ENCODE data around the gene RIPOR2.
A peak's percentile ranks its signal among the peaks of the same experiment; 100 is the strongest.

The RIPOR2 gene

DNA sequence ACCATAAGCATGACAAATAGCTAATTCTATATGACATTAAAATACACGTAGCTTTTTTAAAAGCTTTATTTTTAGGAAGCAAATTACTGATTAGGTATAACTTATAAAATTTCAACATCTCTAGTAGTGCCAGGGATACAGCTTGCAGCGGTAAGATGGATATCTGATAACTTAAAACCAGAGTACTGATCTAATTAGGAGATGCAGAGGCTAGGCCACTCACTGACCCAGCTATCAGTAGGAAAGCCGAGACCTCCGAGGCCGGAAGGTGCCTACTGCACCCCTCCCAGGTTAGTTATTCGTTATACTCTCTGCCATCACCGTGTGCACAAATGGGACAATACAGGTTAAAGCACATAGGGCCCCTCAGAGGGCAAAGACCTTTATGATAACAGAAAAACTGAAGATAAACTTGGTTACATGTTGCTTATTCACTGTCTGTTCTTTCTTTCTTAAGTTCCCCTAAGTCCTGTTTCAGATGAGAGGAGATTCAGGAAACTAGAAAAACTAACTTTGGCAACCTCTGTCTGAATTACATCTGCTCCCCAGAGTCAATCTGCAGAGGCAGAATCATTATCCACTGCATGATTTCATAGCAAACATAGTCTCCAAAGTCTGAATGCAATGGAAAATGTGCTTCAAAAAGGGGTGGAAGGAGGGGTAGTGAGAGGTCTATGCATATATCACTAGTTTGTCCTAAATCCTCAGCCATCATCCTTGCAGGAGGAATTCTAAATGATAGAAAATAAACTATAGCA lies 60.8 kb downstream of the RIPOR2 start:
- DNase-seq = no peak

DNA sequence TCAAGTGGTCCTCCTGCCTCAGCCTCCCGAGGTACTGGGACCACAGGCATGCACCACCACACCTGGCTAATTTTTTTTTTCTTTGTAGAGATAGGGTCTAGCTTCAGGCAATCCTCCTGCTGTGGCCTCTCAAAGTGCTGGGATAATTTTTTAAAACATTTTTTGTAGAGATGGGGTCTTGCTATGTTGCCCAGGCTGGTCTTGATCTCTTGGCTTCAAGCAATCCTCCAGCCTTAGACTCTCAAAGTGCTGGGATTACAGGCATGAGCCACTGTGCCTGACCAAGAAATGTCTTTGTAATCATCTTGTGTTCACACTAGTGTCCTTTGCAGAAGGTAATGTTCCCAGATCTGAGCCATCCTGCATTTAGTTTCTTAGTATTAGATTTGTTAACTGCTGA lies 61.6 kb downstream of the RIPOR2 start:
- no peak for DNase-seq

DNA sequence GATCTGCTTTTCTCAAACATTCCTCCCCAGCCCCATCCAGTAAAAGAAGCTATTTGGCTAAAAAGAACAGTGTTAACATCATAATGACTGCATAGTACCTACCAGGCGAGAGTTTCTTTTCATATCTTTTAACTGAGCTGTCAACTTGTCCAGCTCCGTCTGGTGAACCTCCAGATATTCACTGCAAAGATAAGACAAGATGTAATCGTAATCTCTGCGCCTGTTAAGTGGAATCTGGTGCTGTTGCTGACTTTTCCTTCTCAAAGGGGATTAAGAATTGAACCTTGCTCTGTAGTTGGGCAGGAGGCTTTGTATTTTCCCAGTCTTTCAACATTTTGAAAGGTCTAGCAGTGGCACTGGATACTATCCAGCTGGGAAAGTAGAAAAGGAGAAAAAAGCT lies 63.0 kb downstream of the RIPOR2 start:
- no peak for DNase-seq

- DNase-seq = no peak
Observed at GRCh38 chr6:24868765-24869164, 67.0 kb downstream of the RIPOR2 start.

DNA sequence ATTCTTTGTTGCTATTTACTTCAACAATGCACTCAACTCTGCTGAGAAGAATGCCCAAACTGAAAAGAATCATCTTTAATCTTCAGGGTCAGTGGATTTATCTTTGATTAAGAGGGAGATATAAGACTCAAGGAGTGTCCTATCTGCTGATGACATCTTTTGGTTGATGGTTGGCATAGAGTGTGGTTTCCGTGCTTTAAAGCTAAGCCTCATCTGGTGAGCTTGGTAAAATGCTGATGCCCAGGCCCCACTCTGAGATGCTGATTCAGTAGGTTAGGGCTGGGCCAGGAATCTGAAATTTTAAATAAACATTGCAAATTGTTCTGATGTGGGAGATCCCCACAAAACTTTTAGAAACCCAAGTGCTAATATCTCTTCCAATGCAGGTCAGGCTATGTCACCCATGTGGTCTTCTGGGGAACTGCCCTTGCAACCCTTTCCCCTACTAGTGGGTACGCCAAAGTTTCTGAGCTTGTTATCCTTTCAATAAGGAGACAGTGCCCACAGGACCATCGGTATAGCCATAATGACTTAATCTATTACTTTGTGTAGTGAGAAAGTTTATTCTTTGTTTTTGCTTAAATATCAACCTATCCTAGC lies 68.6 kb downstream of the RIPOR2 start:
- DNase-seq = no peak

GRCh38 chr6:24865161-24865560 lies 70.6 kb downstream of the RIPOR2 start:
- no peak for DNase-seq

- no peak for DNase-seq
Observed at GRCh38 chr6:24864343-24864742, 71.4 kb downstream of the RIPOR2 start.

GRCh38 chr6:24861934-24862333 lies 73.8 kb downstream of the RIPOR2 start:
- no peak for DNase-seq

GRCh38 chr6:24859608-24860200 lies 76.1 kb downstream of the RIPOR2 start:
- no peak for DNase-seq

DNA sequence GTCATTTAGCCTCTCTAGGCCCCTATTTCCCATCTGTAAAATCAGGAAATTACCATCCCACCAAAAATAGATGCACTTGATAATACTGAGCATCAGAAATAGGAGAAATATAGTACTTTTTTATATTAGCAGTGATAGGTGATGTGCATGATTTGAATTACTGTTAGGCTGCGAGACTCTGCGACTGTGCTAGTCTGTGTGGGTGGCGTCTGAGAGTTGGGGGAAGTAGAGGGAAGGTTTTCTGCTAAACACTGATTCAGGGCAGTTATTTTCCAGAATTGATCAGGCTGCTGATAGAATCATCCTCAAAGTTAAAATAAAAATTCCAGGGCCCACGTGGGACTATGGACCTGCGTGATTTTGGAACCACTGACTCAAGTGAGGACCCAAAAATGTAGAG lies 76.6 kb downstream of the RIPOR2 start:
- no peak for DNase-seq

GRCh38 chr6:24858177-24858653 lies 77.5 kb downstream of the RIPOR2 start:
- no peak for DNase-seq

- DNase-seq = no peak
Observed at GRCh38 chr6:24856901-24857670, 78.7 kb downstream of the RIPOR2 start.

- DNase-seq = no peak
Observed at GRCh38 chr6:24856246-24856599, 79.5 kb downstream of the RIPOR2 start.

- DNase-seq = peak; percentile 80
Observed at GRCh38 chr6:24855395-24856245, 80.1 kb downstream of the RIPOR2 start.

- DNase-seq = no peak
Observed at GRCh38 chr6:24854077-24854666, 81.6 kb downstream of the RIPOR2 start.

DNA sequence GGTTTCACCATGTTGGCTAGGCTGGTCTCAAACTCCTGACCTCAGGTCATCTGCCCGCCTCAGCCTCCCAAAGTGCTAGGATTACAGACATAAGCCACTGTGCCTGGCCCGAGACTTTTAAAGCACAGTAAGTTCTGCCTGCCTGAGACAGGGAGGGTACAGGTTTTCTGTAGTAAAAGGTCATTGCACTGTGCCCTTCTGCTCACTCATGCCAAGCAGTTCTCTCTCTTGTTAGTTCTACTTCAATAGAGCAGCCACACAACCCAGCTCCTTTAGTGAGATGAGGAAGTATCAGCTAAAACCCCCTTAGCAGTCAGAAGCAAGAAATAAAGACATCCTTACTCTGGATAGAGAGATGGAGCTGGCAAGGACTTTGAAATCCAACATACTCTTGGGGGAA lies 84.7 kb downstream of the RIPOR2 start:
- DNase-seq = no peak

DNA sequence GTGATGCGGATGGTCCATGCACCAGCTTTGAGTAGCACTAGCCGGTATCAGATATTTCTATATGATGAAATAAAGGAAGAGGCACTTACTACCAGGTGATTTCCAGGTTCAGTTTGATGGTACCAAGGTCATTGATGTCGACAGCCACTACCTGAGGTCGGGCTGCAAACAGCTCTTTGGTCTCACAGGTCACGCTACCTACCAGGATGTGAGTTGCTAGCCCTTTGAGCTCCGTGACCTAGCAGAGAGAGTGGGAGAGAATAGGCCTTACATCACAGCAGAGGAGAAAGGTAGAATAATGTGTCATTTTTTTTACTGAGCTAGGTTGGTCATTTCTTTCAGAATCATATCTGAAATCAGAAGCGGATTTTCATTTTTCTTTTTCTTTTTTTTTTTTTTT lies 86.0 kb downstream of the RIPOR2 start:
- DNase-seq = no peak

GRCh38 chr6:24848461-24848860 lies 87.3 kb downstream of the RIPOR2 start:
- DNase-seq = no peak

- no peak for DNase-seq
Observed at GRCh38 chr6:24847402-24847801, 88.4 kb downstream of the RIPOR2 start.

GRCh38 chr6:24845578-24845977 lies 90.2 kb downstream of the RIPOR2 start:
- no peak for DNase-seq

DNA sequence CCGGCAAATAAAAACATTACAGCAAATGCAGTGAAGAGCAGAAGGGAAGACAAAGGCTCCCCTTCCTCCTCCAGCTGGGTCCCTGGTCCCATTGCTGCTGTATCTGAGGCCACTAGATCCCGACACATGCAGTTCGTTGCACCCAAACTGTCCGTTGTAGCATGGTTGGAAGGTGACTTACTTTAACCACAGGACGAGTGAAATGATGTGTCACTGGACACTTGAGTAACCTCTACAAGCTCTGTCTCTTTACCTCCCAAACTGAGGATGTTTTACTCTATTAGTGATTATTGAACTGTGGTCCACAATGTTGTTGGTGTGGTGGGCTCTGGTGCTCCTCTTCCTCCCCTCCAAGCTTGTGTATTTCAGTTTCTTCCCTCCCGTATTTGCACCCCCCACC lies 90.9 kb downstream of the RIPOR2 start:
- no peak for DNase-seq

GRCh38 chr6:24844061-24844460 lies 91.7 kb downstream of the RIPOR2 start:
- DNase-seq = no peak

Measured in NCI-H748 treated with DMSO at 0.1 percent for 48 hours (cell line).